Thoracic aorta (tissue), 2 donors: Measurements from ENCODE around the gene DMRT2. TPM values are rescaled to one million over a fixed set of nuclear protein-coding genes. Genes with fewer than 3 reads are reported as not detected.

ENCODE experiments used
- ATAC-seq: fragments of 150-250 bp; one replicate; pipeline ENCODE4 v1.8.0; 2017; ENCODE audit warnings: low read depth; ENCODE audit not compliant: insufficient number of reproducible peaks, low FRiP score
- DNase-seq: peaks from one replicate; pipeline ENCODE4 v3.0.0-alpha.2; 2020; ENCODE audit warnings: low spot score
- H3K27ac ChIP-seq, 2 donors: fragments of 200-600 bp; sonication (generic); 1 replicate in 1 of 2; 2 replicates in 1 of 2; pipeline ENCODE4 v1.5.1; 2016; ENCODE audit warnings: mild to moderate bottlenecking in 2 of 2, moderate library complexity in 2 of 2
- H3K27me3 ChIP-seq: fragments of 200-600 bp; sonication (generic); replicated peaks from 2 replicates; pipeline ENCODE4 v1.6.0; 2016; ENCODE audit warnings: mild to moderate bottlenecking; ENCODE audit not compliant: insufficient read depth
- H3K36me3 ChIP-seq: fragments of 200-600 bp; sonication (generic); one replicate; pipeline ENCODE4 v1.5.1; 2016
- H3K4me1 ChIP-seq, 2 donors: fragments of 200-600 bp; sonication (generic); 1 replicate in 1 of 2; 2 replicates in 1 of 2; pipeline versions ENCODE4 v1.5.1 to v1.6.0; 2016; ENCODE audit warnings: low read depth in 2 of 2, mild to moderate bottlenecking in 1 of 2; ENCODE audit not compliant: control insufficient read depth in 1 of 2
- H3K4me3 ChIP-seq: fragments of 200-600 bp; sonication (generic); 2 replicates; pipeline ENCODE4 v1.5.1; 2016; ENCODE audit warnings: mild to moderate bottlenecking
- H3K9me3 ChIP-seq: fragments of 200-600 bp; sonication (generic); 2 replicates; pipeline ENCODE4 v1.5.1; 2016
- CTCF ChIP-seq: fragments of 200-600 bp; sonication (generic); IDR thresholded peaks from one replicate; pipeline ENCODE4 v1.5.1; 2019; ENCODE audit warnings: antibody characterized with exemption
- total RNA-seq, 2 donors: library from RNA; depleted of rRNA; stranded (reverse); fragments of >200 nt; gene quantifications; one replicate each; pipeline versions ENCODE4 v1.1.0 to v1.2.3, GENCODE V29; 2016

Gene DMRT2
- total RNA-seq, 2 donors from 2014 or later, result not detected

- Histone ChIP-seq H3K9me3 (no peaks in the 10 kb centered on the region), H3K36me3 (no peaks in the 10 kb centered on the region), H3K4me1 (no peaks in the 10 kb centered on the region), H3K4me3 (no peak overlapping the region), H3K27ac (no peak overlapping the region), H3K27me3 (no peaks in the 10 kb centered on the region)
- DNase-seq (no peak), ATAC-seq (no peak)
- TF ChIP-seq CTCF, result no peak
Measured at GRCh38 chr9:1071730-1072129, 21.6 kb downstream of the DMRT2 start.

- no peaks in the 10 kb centered on the region for H3K27me3 ChIP-seq
- no peak for TF ChIP-seq CTCF
- no peak for ATAC-seq
- no peak overlapping the region for H3K27ac ChIP-seq
- H3K4me3 ChIP-seq, result no peak overlapping the region
- H3K9me3 ChIP-seq, result no peaks in the 10 kb centered on the region
- no peak for DNase-seq
- H3K36me3 ChIP-seq, result no peaks in the 10 kb centered on the region
- no peaks in the 10 kb centered on the region for H3K4me1 ChIP-seq
Measured at GRCh38 chr9:1073497-1073896, 23.3 kb downstream of the DMRT2 start.

- Histone ChIP-seq H3K27ac (no peak overlapping the region), H3K4me1 (no peaks in the 10 kb centered on the region), H3K9me3 (no peaks in the 10 kb centered on the region), H3K4me3 (no peak overlapping the region), H3K27me3 (no peaks in the 10 kb centered on the region), H3K36me3 (no peaks in the 10 kb centered on the region)
- ATAC-seq, result no peak
- DNase-seq, result no peak
- TF ChIP-seq CTCF, result no peak
Measured at GRCh38 chr9:1077616-1078015, 27.5 kb downstream of the DMRT2 start.

- Histone ChIP-seq H3K4me1 (no peaks in the 10 kb centered on the region), H3K36me3 (no peaks in the 10 kb centered on the region), H3K4me3 (peak overlapping the region; percentile 54), H3K9me3 (no peaks in the 10 kb centered on the region), H3K27me3 (no peaks in the 10 kb centered on the region), H3K27ac (no peak overlapping the region)
- DNase-seq (no peak), ATAC-seq (no peak)
- no peak for TF ChIP-seq CTCF
Measured at GRCh38 chr9:1083325-1083913, 33.3 kb downstream of the DMRT2 start.

DNA sequence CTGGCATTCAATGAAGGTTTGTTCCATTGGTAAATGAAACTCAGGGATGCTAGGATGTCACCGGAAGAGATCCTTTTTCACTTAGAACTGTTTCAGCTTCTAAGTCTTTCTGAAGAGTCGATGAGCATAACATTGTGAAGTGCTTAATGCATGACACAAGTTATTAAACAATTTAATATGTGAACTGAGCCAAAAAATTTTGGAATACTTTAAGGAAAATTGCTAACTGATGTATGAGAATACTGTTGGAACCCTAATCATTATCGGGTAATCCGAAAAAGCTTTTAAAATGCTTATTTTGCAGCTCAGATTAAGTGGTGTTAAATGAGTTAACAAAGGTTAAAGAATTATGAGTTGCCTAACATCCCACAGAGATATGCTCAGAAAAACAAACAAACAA lies 34.9 kb downstream of the DMRT2 start:
- Histone ChIP-seq H3K36me3 (no peaks in the 10 kb centered on the region), H3K27ac (no peak overlapping the region), H3K4me1 (no peaks in the 10 kb centered on the region), H3K9me3 (no peaks in the 10 kb centered on the region), H3K27me3 (no peaks in the 10 kb centered on the region), H3K4me3 (no peak overlapping the region)
- TF ChIP-seq CTCF, result no peak
- ATAC-seq (no peak), DNase-seq (no peak)
